Hepatocyte (in vitro differentiated cells): Measurements from ENCODE around the gene ZMYND8. TPM values are rescaled to one million over a fixed set of nuclear protein-coding genes. Genes with fewer than 3 reads are reported as not detected.

Source experiments
- DNase-seq: peaks from one replicate; pipeline ENCODE4 v3.0.0-alpha.2; 2016; ENCODE audit warnings: low spot score
- H2AFZ ChIP-seq: fragments of 200-600 bp; sonication (generic); 2 replicates; pipeline ENCODE4 v1.6.0; 2016; ENCODE audit warnings: antibody characterized with exemption, mild to moderate bottlenecking
- H3K27ac ChIP-seq: fragments of 200-600 bp; sonication (generic); 2 replicates; pipeline ENCODE4 v1.5.1; 2016; ENCODE audit warnings: mild to moderate bottlenecking
- H3K27me3 ChIP-seq: fragments of 200-600 bp; sonication (generic); 2 replicates; pipeline ENCODE4 v1.6.1; 2016
- H3K36me3 ChIP-seq: fragments of 200-600 bp; sonication (generic); replicated peaks from 2 replicates; pipeline ENCODE4 v1.5.1; 2016; ENCODE audit warnings: low read depth; ENCODE audit not compliant: insufficient read depth
- H3K4me1 ChIP-seq: fragments of 200-600 bp; sonication (generic); 2 replicates; pipeline ENCODE4 v1.5.1; 2016; ENCODE audit warnings: mild to moderate bottlenecking, moderate library complexity; ENCODE audit not compliant: insufficient read depth
- H3K4me2 ChIP-seq: fragments of 200-600 bp; sonication (generic); 2 replicates; pipeline ENCODE4 v1.6.0; 2016
- H3K4me3 ChIP-seq: fragments of 200-600 bp; sonication (generic); 2 replicates; pipeline ENCODE4 v1.5.1; 2016; ENCODE audit warnings: mild to moderate bottlenecking
- H3K79me2 ChIP-seq: fragments of 200-600 bp; sonication (generic); 2 replicates; pipeline ENCODE4 v1.6.0; 2017; ENCODE audit warnings: mild to moderate bottlenecking
- H3K9me2 ChIP-seq: fragments of 200-600 bp; sonication (generic); replicated peaks from 2 replicates; pipeline ENCODE4 v1.6.0; 2017; ENCODE audit warnings: mild to moderate bottlenecking; ENCODE audit not compliant: insufficient read depth
- H3K9me3 ChIP-seq: fragments of 200-600 bp; sonication (generic); 2 replicates; pipeline ENCODE4 v1.5.1; 2016; ENCODE audit warnings: low read depth, mild to moderate bottlenecking
- H4K20me1 ChIP-seq: fragments of 200-600 bp; sonication (generic); 2 replicates; pipeline ENCODE4 v1.6.0; 2016; ENCODE audit warnings: mild to moderate bottlenecking; ENCODE audit not compliant: insufficient read depth, poor library complexity, severe bottlenecking
- EZH2 ChIP-seq: fragments of 200-600 bp; sonication (generic); IDR thresholded peaks from 2 replicates; pipeline ENCODE4 v1.6.1; 2016; ENCODE audit warnings: antibody characterized with exemption, mild to moderate bottlenecking, borderline replicate concordance
- EZH2phosphoT487 ChIP-seq: fragments of 200-600 bp; sonication (generic); IDR thresholded peaks from one replicate; pipeline ENCODE4 v1.6.1; 2018; ENCODE audit warnings: antibody characterized with exemption, mild to moderate bottlenecking, low read depth, moderate library complexity; ENCODE audit not compliant: unreplicated experiment, severe bottlenecking
- WGBS: methylation state at CpG from one replicate; pipeline ENCODE4 v1.1.6; 2016; ENCODE audit warnings: low lambda C conversion rate; ENCODE audit errors: missing lambda C conversion rate; 5-methylcytosine and 5-hydroxymethylcytosine counted together
- polyA plus RNA-seq: library from polyadenylated mRNA; unstranded; fragments of >200 nt; fragmentation: Nextera tagmentation; extraction: Ambion mirVana; gene quantifications from 2 replicates; pipeline ENCODE4 v1.2.1, GENCODE V29; 2016
- total RNA-seq: library from RNA; depleted of rRNA; stranded (reverse); fragments of >200 nt; gene quantifications from 2 replicates; pipeline ENCODE4 v1.2.3, GENCODE V29; 2014
- TF ChIP-seq, protein P1 (sequence below): fragments of 200-600 bp; sonication (generic); IDR thresholded peaks from 2 replicates; pipeline ENCODE4 v1.5.1; 2016; ENCODE audit warnings: antibody characterized with exemption, mild to moderate bottlenecking; ENCODE audit not compliant: poor library complexity

Gene ZMYND8
- total and polyA plus RNA-seq, 2 experiments from 2014 or later: 30.3 to 34.3 TPM

DNA sequence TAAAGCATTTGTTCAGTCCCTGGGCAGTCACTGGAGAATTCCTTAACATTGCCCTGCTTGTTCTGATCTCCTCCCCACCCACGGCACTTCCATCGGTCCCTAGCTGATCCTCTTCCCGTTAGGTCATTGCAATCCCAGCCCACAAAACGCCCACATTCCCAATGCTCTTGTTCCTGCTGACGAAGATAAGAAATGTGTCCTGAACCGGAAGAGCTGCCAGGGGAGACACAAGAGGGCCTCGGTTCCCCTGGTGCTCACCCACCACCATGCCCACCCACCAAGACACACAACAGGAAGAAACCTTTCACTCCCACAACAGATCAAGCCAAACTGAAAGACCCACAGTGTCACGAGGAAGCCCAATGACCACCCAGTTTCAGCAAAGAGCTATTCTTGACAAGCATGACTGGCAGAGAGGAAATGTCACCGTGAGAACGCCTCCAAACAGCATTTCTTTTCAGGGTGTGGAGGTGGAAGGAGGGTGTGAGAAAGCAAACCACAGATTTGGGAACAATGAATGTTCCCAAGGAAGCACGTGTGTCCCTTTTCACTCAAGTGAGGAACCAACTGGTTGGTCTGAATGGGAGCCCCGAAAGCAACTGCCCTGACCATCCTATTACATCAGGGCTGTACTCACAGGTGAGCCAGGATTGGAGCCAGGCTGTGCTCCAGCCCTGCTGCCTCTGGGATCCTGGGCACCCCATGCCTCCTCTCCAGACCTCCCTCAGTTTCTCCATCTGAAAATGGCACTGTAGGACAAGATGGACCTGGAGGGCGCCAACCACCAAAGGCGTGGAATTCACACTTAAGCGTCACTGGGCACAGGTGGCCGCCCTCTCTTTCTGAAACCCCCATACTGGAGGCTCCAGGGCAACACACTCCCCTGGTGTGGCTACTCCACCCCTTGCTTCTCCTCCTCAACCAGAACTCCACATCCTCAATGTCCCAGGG is 97.5 kb downstream of the ZMYND8 start:
- 83% methylated on average over 16 of the region's 16 CpGs for WGBS
- no peak overlapping the region for H2AFZ ChIP-seq
- H3K27ac ChIP-seq: no peak overlapping the region

DNA sequence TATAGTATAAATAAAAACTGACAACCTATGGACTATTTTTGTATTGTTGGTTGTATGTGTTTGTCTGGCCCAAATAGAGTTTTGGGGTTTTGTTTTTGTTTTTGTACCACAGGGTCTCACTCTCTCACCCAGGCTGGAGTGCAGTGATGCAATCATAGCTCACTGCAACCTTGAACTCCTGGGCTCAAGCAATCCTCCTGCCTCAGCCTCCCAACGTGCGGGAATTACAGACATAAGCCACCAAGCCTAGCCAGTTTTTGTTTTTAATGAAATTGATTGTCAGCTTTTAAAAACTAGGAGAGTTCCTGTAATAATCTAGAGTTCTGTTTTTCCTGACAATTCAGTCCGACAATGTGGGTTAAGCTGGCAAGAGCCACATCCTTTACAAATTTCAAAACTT is 98.7 kb downstream of the ZMYND8 start:
- Histone ChIP-seq H3K27me3 (no peaks in the 10 kb centered on the region), H4K20me1 (peaks cover 16% of the 10 kb centered on the region), H3K9me2 (no peaks in the 10 kb centered on the region), H3K4me3 (no peak overlapping the region), H2AFZ (no peak overlapping the region), H3K27ac (no peak overlapping the region), H3K79me2 (peaks cover 40% of the 10 kb centered on the region), H3K9me3 (no peaks in the 10 kb centered on the region), H3K4me1 (no peaks in the 10 kb centered on the region), H3K4me2 (no peak overlapping the region), H3K36me3 (no peaks in the 10 kb centered on the region)
- WGBS: 86% methylated on average over 3 of the region's 3 CpGs
- DNase-seq: no peak
- TF ChIP-seq EZH2 (no peak), EZH2phosphoT487 (no peak)
- TF ChIP-seq, protein P1, sequence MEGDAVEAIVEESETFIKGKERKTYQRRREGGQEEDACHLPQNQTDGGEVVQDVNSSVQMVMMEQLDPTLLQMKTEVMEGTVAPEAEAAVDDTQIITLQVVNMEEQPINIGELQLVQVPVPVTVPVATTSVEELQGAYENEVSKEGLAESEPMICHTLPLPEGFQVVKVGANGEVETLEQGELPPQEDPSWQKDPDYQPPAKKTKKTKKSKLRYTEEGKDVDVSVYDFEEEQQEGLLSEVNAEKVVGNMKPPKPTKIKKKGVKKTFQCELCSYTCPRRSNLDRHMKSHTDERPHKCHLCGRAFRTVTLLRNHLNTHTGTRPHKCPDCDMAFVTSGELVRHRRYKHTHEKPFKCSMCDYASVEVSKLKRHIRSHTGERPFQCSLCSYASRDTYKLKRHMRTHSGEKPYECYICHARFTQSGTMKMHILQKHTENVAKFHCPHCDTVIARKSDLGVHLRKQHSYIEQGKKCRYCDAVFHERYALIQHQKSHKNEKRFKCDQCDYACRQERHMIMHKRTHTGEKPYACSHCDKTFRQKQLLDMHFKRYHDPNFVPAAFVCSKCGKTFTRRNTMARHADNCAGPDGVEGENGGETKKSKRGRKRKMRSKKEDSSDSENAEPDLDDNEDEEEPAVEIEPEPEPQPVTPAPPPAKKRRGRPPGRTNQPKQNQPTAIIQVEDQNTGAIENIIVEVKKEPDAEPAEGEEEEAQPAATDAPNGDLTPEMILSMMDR: no peak

More for the DNA sequence above, 97.5 kb downstream of the ZMYND8 start:
- Histone ChIP-seq H3K9me3 (no peaks in the 10 kb centered on the region), H3K27me3 (no peaks in the 10 kb centered on the region), H3K79me2 (peaks cover 45% of the 10 kb centered on the region), H3K4me3 (no peak overlapping the region), H3K4me1 (no peaks in the 10 kb centered on the region), H3K9me2 (no peaks in the 10 kb centered on the region), H3K4me2 (no peak overlapping the region), H3K36me3 (no peaks in the 10 kb centered on the region), H4K20me1 (peaks cover 16% of the 10 kb centered on the region)
- TF ChIP-seq EZH2phosphoT487: no peak
- TF ChIP-seq, protein P1: no peak
- TF ChIP-seq EZH2: no peak
- DNase-seq: no peak

DNA sequence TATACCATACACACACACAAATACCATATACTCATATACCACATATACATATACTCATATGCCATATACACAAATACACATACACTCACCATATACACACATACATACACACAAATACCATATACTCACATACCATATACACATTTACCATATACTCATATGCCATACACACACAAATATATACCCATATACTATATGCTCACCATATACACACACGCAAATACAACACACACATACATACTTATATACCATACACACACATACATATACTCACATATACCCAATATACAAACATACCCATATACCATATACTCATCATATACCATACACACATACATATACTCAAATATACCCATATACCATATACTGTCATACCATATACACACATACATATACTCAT is 99.2 kb downstream of the ZMYND8 start:
- Histone ChIP-seq H4K20me1 (peaks cover 16% of the 10 kb centered on the region), H3K9me3 (no peaks in the 10 kb centered on the region), H3K36me3 (no peaks in the 10 kb centered on the region), H3K4me2 (no peak overlapping the region), H3K9me2 (no peaks in the 10 kb centered on the region), H3K4me3 (no peak overlapping the region), H3K27ac (no peak overlapping the region), H3K27me3 (no peaks in the 10 kb centered on the region), H2AFZ (no peak overlapping the region), H3K4me1 (no peaks in the 10 kb centered on the region), H3K79me2 (peaks cover 44% of the 10 kb centered on the region)
- DNase-seq: no peak
- TF ChIP-seq EZH2phosphoT487: no peak
- no peak for TF ChIP-seq EZH2
- TF ChIP-seq, protein P1: no peak
- 100% methylated on average over 1 of the region's 1 CpG for WGBS
